GM12878 (cell line): ENCODE results near the gene VTI1A. TPM values are rescaled to one million over a fixed set of nuclear protein-coding genes. Genes with fewer than 3 reads are reported as not detected.
A peak's percentile ranks its signal among the peaks of the same experiment; 100 is the strongest.

Source experiments
- ATAC-seq: fragments of 200-7000 bp; cut with Tn5 transposase; 3 replicates; pipeline ENCODE4 v1.9.1; 2020; ENCODE audit warnings: mild to moderate bottlenecking, moderate library complexity
- BruUV-seq: library from RNA; stranded (reverse); fragments of 400-500 nt; replicated peaks from 2 replicates; lab custom pipeline; 2021; lab: Mats Ljungman, UMichigan
- CTCF ChIA-PET: fragments of 300-600 bp; sonication (Branson Sonifier 250); formaldehyde crosslinking; extraction: SDS; loops from one replicate; lab custom pipeline; 2021; ENCODE audit warnings: inconsistent platforms; lab: Yijun Ruan, JAX
- POLR2A ChIA-PET: fragments of 350-600 bp; formaldehyde crosslinking; extraction: SDS; loops from one replicate; lab custom pipeline; 2021; ENCODE audit warnings: inconsistent platforms; lab: Charles Lee
- RAD21 ChIA-PET: fragments of 300-600 bp; sonication (Branson Sonifier 250); formaldehyde crosslinking; loops from one replicate; lab custom pipeline; 2023; ENCODE audit warnings: antibody characterized with exemption; ENCODE audit not compliant: unreplicated experiment; lab: Charles Lee
- SMC1A ChIA-PET: fragments of 300-600 bp; sonication (Branson Sonifier 250); formaldehyde crosslinking; loops from one replicate; lab custom pipeline; 2023; ENCODE audit not compliant: unreplicated experiment, uncharacterized antibody; lab: Charles Lee
- DNase-seq: peaks from one replicate; pipeline ENCODE4 v3.0.0-alpha.2; 2011; ENCODE audit warnings: low read depth, low spot score
- FAIRE-seq: peaks from 3 replicates; lab custom pipeline; 2011; peaks lifted over from hg19 to GRCh38; lab: Jason Lieb, UNC
- H2AFZ ChIP-seq: 2 replicates; pipeline ENCODE4 v1.6.0; 2011; ENCODE audit warnings: low read depth, low read length, control low read depth; ENCODE audit not compliant: control insufficient read depth
- H3K27ac ChIP-seq: 2 replicates; pipeline ENCODE4 v1.5.1; 2011; ENCODE audit warnings: control low read depth; ENCODE audit not compliant: control insufficient read depth, insufficient read depth
- H3K27me3 ChIP-seq, 2 experiments: replicated peaks in 1 of 2; 2 replicates each; pipeline versions ENCODE4 v1.6.0 to v1.6.1; 2011; ENCODE audit warnings: low read length in 1 of 2; ENCODE audit not compliant: control insufficient read depth in 2 of 2, insufficient read depth in 2 of 2
- H3K36me3 ChIP-seq, 2 experiments: 2 replicates each; pipeline ENCODE4 v1.5.1; 2011; ENCODE audit warnings: low read length in 1 of 2; ENCODE audit not compliant: control insufficient read depth in 2 of 2, insufficient read depth in 2 of 2
- H3K4me1 ChIP-seq: 2 replicates; pipeline ENCODE4 v1.6.1; 2011; ENCODE audit warnings: mild to moderate bottlenecking, low read length, moderate library complexity, mixed read lengths; ENCODE audit not compliant: control insufficient read depth, insufficient read depth
- H3K4me2 ChIP-seq: 2 replicates; pipeline ENCODE4 v1.6.0; 2011; ENCODE audit warnings: control low read depth; ENCODE audit not compliant: control insufficient read depth, insufficient read depth
- H3K4me3 ChIP-seq: fragments of 200-600 bp; sonication (generic); 2 replicates; pipeline ENCODE4 v1.5.1; 2016
- H3K79me2 ChIP-seq: 2 replicates; pipeline ENCODE4 v1.6.0; 2011; ENCODE audit warnings: low read length; ENCODE audit not compliant: control insufficient read depth, insufficient read depth
- H3K9ac ChIP-seq: 2 replicates; pipeline ENCODE4 v1.8.0; 2011; ENCODE audit warnings: low read length, control low read depth, mixed read lengths; ENCODE audit not compliant: control insufficient read depth, insufficient read depth
- H3K9me3 ChIP-seq: replicated peaks from 3 replicates; pipeline ENCODE4 v1.5.1; 2011; ENCODE audit warnings: mild to moderate bottlenecking, low read length; ENCODE audit not compliant: control insufficient read depth, insufficient read depth
- H4K20me1 ChIP-seq: 2 replicates; pipeline ENCODE4 v1.6.0; 2011; ENCODE audit not compliant: control insufficient read depth, insufficient read depth
- CTCF ChIP-seq, 3 experiments: IDR thresholded peaks in 2 of 3; conservative IDR thresholded peaks in 1 of 3; 2 replicates each; pipeline ENCODE4 v1.5.1; 2011; ENCODE audit warnings: low read depth in 3 of 3, low read length in 3 of 3, mild to moderate bottlenecking in 3 of 3, control low read depth in 2 of 3, moderate library complexity in 2 of 3, inconsistent platforms in 1 of 3, mixed read lengths in 1 of 3; ENCODE audit not compliant: control insufficient read depth in 2 of 3, insufficient read depth in 1 of 3; ENCODE audit errors: extremely low read depth in 1 of 3
- CUX1 ChIP-seq: IDR thresholded peaks from 2 replicates; pipeline ENCODE4 v1.6.1; 2012; ENCODE audit warnings: improper control_type of control experiment, low read depth, low read length; ENCODE audit not compliant: insufficient replicate concordance
- RAD21 ChIP-seq: IDR thresholded peaks from 2 replicates; pipeline ENCODE4 v1.6.1; 2011; ENCODE audit warnings: mild to moderate bottlenecking, low read depth, low read length, moderate library complexity; ENCODE audit not compliant: insufficient read depth
- WGBS: methylation state at CpG from one replicate; pipeline ENCODE4 v1.1.6; 2016; ENCODE audit warnings: low lambda C conversion rate; ENCODE audit not compliant: insufficient replicate concordance, insufficient coverage; ENCODE audit errors: missing lambda C conversion rate; 5-methylcytosine and 5-hydroxymethylcytosine counted together
- in situ Hi-C: fragments of 300-500 bp; cut with MboI; formaldehyde crosslinking; loops from 9 replicates; pipeline ENCODE4 v1.14.3; 2018; ENCODE audit warnings: mixed read lengths
- intact Hi-C: fragments of 100-400 bp; cut with micrococcal nuclease; formaldehyde crosslinking; loops from one replicate; pipeline ENCODE4 v1.14.2; 2022; ENCODE audit not compliant: unreplicated experiment
- polyA plus RNA-seq, 11 experiments: library from polyadenylated mRNA; depleted of rRNA in 4 of 11; unstranded in 6 of 11; stranded (reverse) in 5 of 11; fragments of >200 nt; fragmentation: Nextera tagmentation in 4 of 11; fragmentation: Illumina TruSeq in 1 of 11; extraction: Ambion mirVana in 4 of 11; extraction: Trizol in 1 of 11; gene quantifications; 1 replicate in 1 of 11; 2 replicates in 10 of 11; pipeline versions ENCODE4 v1.2.1 to v1.2.3, GENCODE V29; 2011 to 2016; ENCODE audit warnings: inconsistent platforms in 2 of 11, missing spikeins in 2 of 11, low read depth in 1 of 11
- total RNA-seq, 4 experiments: library from RNA; depleted of rRNA in 3 of 4; stranded (reverse); fragments of >200 nt in 3 of 4; fragmentation: Illumina TruSeq in 1 of 4; extraction: Trizol in 1 of 4; gene quantifications; 2 replicates each; pipeline versions ENCODE4 v1.2.1 to v1.2.3, GENCODE V29; 2013 to 2021

The VTI1A gene
- total and polyA plus RNA-seq, 10 of the 15 experiments (the other 5 are each of a cell fraction or from before 2014, with no cell fraction given), result 12.4 to 43.2 (median 27.5) TPM

- 96% methylated on average over 2 of the region's 2 CpGs for WGBS
- TF ChIP-seq RAD21 (peak; percentile 35; the same call in 1 of the 2 replicates), CTCF (IDR thresholded peaks at IDR 0.05 in 2 of 3, conservative IDR thresholded peaks at IDR 0.05 in 1 of 3; ENCODE audit: control insufficient read depth in 2 of 3, extremely low read depth in 1 of 3, insufficient read depth in 1 of 3, low read depth in 3 of 3, low read length in 3 of 3) (peak; percentile 23 to 33 (median 23); a peak in 4 of 6 replicates), CUX1 (no peak)
- intact Hi-C loops, result loop anchor here (10.0 kb wide), 1 partner anchor 272 kb away; the partner anchor contains the start of gene GPAM
- Histone ChIP-seq H3K79me2 (no peaks in the 10 kb centered on the region; the same call in none of the 2 replicates), H3K4me2 (no peak overlapping the region), H3K4me1 (no peaks in the 10 kb centered on the region), H3K27ac (no peak overlapping the region), H3K36me3 (no peaks in the 10 kb centered on the region; a peak in 1 of 4 replicates), H4K20me1 (no peaks in the 10 kb centered on the region), H3K9ac (no peak overlapping the region), H3K4me3 (no peak overlapping the region), H3K9me3 (no peaks in the 10 kb centered on the region), H3K27me3 (no peaks in the 10 kb centered on the region), H2AFZ (no peak overlapping the region)
- ATAC-seq (peak; percentile 64), DNase-seq (no peak), FAIRE-seq (no peak)
- ChIA-PET CTCF (interaction anchor here (0.7 to 2.3 kb wide), 4 partner anchors 10 to 21 kb away, joined by 3 to 17 read pairs (median 6); no protein-coding TSS in a partner anchor), SMC1A (interaction anchor here (0.9 to 1.3 kb wide), 3 partner anchors 10 to 70 kb away, joined by 3 read pairs; partner anchors contain the start of gene ZDHHC6), POLR2A (interaction anchor here (1.0 kb wide), 1 partner anchor 21 kb away, joined by 3 read pairs; no protein-coding TSS in a partner anchor), RAD21 (interaction anchor here (0.8 kb wide), 1 partner anchor 82 kb away, joined by 4 read pairs; no protein-coding TSS in a partner anchor)
- in situ Hi-C loops, result no loop called here
- no TSS peak for BruUV-seq
These were observed 9.5 kb downstream of the VTI1A start for GRCh38 chr10:112456533-112456932.
